Uterus (tissue), 2 donors: ENCODE data around the gene PDYN.

ENCODE experiments used
- POLR2A ChIP-seq, 2 donors: fragments of 450-650 bp; IDR thresholded peaks; one replicate each; pipeline ENCODE4 v1.6.1; 2016; ENCODE audit warnings: antibody characterized with exemption in 2 of 2, mild to moderate bottlenecking in 1 of 2, moderate library complexity in 1 of 2
- TF ChIP-seq, protein P1 (sequence below), 4 experiments: fragments of 200-600 bp in 2 of 4; fragments of 450-650 bp in 2 of 4; sonication (generic) in 2 of 4; IDR thresholded peaks; one replicate each; pipeline ENCODE4 v1.5.1; 2016 to 2019; ENCODE audit warnings: antibody characterized with exemption in 4 of 4, mild to moderate bottlenecking in 2 of 4, moderate library complexity in 1 of 4

DNA sequence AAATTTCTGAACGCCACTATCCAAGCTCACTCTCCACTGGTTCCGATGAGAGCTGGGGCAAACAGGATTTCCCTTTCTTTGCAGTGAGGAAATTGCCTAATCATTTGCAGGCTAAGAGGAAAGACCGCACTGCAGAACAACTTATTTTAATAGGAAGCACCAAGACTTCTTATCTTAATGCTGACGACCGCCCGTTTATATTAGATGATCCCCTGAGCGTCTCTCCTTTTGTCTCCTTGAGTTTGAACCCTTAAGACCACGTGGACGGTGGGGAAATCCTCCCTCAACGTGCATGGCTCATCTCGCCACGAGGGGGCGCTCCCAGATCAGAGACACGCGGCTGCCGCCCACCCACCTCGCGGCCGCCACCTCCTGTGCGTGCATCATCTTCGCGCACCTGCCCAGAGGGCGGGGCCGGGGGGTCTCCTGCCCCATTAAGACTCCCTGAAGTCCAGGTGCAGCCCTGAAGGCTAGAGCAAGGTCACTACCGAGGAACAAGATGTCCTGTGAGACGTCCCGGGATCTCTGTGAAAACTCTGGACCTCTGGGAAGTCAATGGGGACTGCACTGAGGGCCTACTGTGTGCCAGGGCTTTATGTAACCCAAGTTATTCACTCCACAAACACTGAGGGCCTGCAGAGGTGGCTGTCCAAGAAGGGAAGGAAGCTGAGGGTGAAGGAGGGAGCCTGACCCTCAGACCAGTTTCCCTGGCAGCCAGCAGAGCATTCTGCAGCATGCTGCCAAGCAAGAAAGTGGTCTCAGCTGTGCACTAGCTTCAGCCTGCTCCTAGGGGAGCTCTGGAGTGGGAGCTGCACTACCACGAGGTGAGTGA lies 28.1 kb downstream of the PDYN start:
- TF ChIP-seq, protein P1, sequence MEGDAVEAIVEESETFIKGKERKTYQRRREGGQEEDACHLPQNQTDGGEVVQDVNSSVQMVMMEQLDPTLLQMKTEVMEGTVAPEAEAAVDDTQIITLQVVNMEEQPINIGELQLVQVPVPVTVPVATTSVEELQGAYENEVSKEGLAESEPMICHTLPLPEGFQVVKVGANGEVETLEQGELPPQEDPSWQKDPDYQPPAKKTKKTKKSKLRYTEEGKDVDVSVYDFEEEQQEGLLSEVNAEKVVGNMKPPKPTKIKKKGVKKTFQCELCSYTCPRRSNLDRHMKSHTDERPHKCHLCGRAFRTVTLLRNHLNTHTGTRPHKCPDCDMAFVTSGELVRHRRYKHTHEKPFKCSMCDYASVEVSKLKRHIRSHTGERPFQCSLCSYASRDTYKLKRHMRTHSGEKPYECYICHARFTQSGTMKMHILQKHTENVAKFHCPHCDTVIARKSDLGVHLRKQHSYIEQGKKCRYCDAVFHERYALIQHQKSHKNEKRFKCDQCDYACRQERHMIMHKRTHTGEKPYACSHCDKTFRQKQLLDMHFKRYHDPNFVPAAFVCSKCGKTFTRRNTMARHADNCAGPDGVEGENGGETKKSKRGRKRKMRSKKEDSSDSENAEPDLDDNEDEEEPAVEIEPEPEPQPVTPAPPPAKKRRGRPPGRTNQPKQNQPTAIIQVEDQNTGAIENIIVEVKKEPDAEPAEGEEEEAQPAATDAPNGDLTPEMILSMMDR (IDR thresholded peaks at IDR 0.05), result peak; percentile 78 to 92 (median 84)
- TF ChIP-seq POLR2A (IDR thresholded peaks at IDR 0.05), result no peak
